ENCODE data around the gene TMC5. TPM values are rescaled to one million over a fixed set of nuclear protein-coding genes. Genes with fewer than 3 reads are reported as not detected.

The TMC5 gene
- total and polyA plus RNA-seq, 2 experiments from 2014 or later = 2.3 to 4.8 TPM

- H4K20me1 ChIP-seq (replicated peaks; ENCODE audit: insufficient read depth) = no peaks in the 10 kb centered on the region; the same call in none of the 2 replicates
- no peaks in the 10 kb centered on the region for H3K4me1 ChIP-seq (ENCODE audit: insufficient read depth)
- peaks cover 27% of the 10 kb centered on the region for H3K36me3 ChIP-seq (ENCODE audit: insufficient read depth)
- TF ChIP-seq NANOG (IDR thresholded peaks at IDR 0.05; ENCODE audit: borderline replicate concordance) = no peak
- TF ChIP-seq, protein P1, sequence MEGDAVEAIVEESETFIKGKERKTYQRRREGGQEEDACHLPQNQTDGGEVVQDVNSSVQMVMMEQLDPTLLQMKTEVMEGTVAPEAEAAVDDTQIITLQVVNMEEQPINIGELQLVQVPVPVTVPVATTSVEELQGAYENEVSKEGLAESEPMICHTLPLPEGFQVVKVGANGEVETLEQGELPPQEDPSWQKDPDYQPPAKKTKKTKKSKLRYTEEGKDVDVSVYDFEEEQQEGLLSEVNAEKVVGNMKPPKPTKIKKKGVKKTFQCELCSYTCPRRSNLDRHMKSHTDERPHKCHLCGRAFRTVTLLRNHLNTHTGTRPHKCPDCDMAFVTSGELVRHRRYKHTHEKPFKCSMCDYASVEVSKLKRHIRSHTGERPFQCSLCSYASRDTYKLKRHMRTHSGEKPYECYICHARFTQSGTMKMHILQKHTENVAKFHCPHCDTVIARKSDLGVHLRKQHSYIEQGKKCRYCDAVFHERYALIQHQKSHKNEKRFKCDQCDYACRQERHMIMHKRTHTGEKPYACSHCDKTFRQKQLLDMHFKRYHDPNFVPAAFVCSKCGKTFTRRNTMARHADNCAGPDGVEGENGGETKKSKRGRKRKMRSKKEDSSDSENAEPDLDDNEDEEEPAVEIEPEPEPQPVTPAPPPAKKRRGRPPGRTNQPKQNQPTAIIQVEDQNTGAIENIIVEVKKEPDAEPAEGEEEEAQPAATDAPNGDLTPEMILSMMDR (conservative IDR thresholded peaks at IDR 0.05; ENCODE audit: low read depth in 2 of 2) = peak; percentile 82 to 94
- H3K27ac ChIP-seq (ENCODE audit: low read depth) = no peak overlapping the region
- no peak overlapping the region for H3K27ac Mint-ChIP-seq
- no peak overlapping the region for H3K4me3 Mint-ChIP-seq
- H3K36me3 Mint-ChIP-seq (ENCODE audit: low read depth) = peaks cover 71% of the 10 kb centered on the region
- H3K79me2 ChIP-seq (replicated peaks; ENCODE audit: insufficient read depth) = no peaks in the 10 kb centered on the region
- H3F3A ChIP-seq (replicated peaks; ENCODE audit: low read depth) = no peaks in the 10 kb centered on the region
- no peak overlapping the region for H3K4me2 ChIP-seq
- no peaks in the 10 kb centered on the region for H3K27me3 Mint-ChIP-seq (ENCODE audit: insufficient read depth, low read depth, poor library complexity)
- no peaks in the 10 kb centered on the region for H3K27me3 ChIP-seq (ENCODE audit: insufficient read depth)
- H2AFZ ChIP-seq = no peak overlapping the region
- no peak overlapping the region for H3K4me3 ChIP-seq
- H3K9me2 ChIP-seq (ENCODE audit: insufficient read depth) = no peaks in the 10 kb centered on the region
- peak; percentile 90 for DNase-seq (ENCODE audit: low spot score)
- H3K4me1 Mint-ChIP-seq = no peaks in the 10 kb centered on the region
- H3K9me3 Mint-ChIP-seq = no peaks in the 10 kb centered on the region
- peak; percentile 85 for ATAC-seq
Observed at GRCh38 chr16:19502395-19503131, 84.9 kb downstream of the TMC5 start.

- no peaks in the 10 kb centered on the region for H3K27me3 Mint-ChIP-seq (ENCODE audit: insufficient read depth, low read depth, poor library complexity)
- H3K9me2 ChIP-seq (ENCODE audit: insufficient read depth) = no peaks in the 10 kb centered on the region
- no peaks in the 10 kb centered on the region for H3K4me1 Mint-ChIP-seq
- peaks cover 78% of the 10 kb centered on the region for H3K36me3 Mint-ChIP-seq (ENCODE audit: low read depth)
- H3F3A ChIP-seq (replicated peaks; ENCODE audit: low read depth) = no peaks in the 10 kb centered on the region
- no peaks in the 10 kb centered on the region; the same call in none of the 2 replicates for H4K20me1 ChIP-seq (replicated peaks; ENCODE audit: insufficient read depth)
- no peak overlapping the region for H3K4me3 Mint-ChIP-seq
- no peaks in the 10 kb centered on the region for H3K9me3 Mint-ChIP-seq
- H3K4me1 ChIP-seq (ENCODE audit: insufficient read depth) = no peaks in the 10 kb centered on the region
- no peaks in the 10 kb centered on the region for H3K79me2 ChIP-seq (replicated peaks; ENCODE audit: insufficient read depth)
- ATAC-seq (no peak), DNase-seq (ENCODE audit: low spot score) (no peak)
- no peak overlapping the region for H3K4me3 ChIP-seq
- H3K27me3 ChIP-seq (ENCODE audit: insufficient read depth) = no peaks in the 10 kb centered on the region
- no peak overlapping the region for H3K4me2 ChIP-seq
- no peak overlapping the region for H3K27ac Mint-ChIP-seq
- no peak overlapping the region for H2AFZ ChIP-seq
- H3K36me3 ChIP-seq (ENCODE audit: insufficient read depth) = peaks cover 28% of the 10 kb centered on the region
- no peak overlapping the region for H3K27ac ChIP-seq (ENCODE audit: low read depth)
- TF ChIP-seq JUNB (IDR thresholded peaks at IDR 0.05; ENCODE audit: unreplicated experiment) (no peak), EZH2phosphoT487 (IDR thresholded peaks at IDR 0.05; ENCODE audit: unreplicated experiment) (no peak), NANOG (IDR thresholded peaks at IDR 0.05; ENCODE audit: borderline replicate concordance) (no peak), STAT1 (IDR thresholded peaks at IDR 0.05; ENCODE audit: unreplicated experiment) (no peak), EZH2 (IDR thresholded peaks at IDR 0.05; ENCODE audit: low read depth, unreplicated experiment) (no peak)
- TF ChIP-seq, protein P2, sequence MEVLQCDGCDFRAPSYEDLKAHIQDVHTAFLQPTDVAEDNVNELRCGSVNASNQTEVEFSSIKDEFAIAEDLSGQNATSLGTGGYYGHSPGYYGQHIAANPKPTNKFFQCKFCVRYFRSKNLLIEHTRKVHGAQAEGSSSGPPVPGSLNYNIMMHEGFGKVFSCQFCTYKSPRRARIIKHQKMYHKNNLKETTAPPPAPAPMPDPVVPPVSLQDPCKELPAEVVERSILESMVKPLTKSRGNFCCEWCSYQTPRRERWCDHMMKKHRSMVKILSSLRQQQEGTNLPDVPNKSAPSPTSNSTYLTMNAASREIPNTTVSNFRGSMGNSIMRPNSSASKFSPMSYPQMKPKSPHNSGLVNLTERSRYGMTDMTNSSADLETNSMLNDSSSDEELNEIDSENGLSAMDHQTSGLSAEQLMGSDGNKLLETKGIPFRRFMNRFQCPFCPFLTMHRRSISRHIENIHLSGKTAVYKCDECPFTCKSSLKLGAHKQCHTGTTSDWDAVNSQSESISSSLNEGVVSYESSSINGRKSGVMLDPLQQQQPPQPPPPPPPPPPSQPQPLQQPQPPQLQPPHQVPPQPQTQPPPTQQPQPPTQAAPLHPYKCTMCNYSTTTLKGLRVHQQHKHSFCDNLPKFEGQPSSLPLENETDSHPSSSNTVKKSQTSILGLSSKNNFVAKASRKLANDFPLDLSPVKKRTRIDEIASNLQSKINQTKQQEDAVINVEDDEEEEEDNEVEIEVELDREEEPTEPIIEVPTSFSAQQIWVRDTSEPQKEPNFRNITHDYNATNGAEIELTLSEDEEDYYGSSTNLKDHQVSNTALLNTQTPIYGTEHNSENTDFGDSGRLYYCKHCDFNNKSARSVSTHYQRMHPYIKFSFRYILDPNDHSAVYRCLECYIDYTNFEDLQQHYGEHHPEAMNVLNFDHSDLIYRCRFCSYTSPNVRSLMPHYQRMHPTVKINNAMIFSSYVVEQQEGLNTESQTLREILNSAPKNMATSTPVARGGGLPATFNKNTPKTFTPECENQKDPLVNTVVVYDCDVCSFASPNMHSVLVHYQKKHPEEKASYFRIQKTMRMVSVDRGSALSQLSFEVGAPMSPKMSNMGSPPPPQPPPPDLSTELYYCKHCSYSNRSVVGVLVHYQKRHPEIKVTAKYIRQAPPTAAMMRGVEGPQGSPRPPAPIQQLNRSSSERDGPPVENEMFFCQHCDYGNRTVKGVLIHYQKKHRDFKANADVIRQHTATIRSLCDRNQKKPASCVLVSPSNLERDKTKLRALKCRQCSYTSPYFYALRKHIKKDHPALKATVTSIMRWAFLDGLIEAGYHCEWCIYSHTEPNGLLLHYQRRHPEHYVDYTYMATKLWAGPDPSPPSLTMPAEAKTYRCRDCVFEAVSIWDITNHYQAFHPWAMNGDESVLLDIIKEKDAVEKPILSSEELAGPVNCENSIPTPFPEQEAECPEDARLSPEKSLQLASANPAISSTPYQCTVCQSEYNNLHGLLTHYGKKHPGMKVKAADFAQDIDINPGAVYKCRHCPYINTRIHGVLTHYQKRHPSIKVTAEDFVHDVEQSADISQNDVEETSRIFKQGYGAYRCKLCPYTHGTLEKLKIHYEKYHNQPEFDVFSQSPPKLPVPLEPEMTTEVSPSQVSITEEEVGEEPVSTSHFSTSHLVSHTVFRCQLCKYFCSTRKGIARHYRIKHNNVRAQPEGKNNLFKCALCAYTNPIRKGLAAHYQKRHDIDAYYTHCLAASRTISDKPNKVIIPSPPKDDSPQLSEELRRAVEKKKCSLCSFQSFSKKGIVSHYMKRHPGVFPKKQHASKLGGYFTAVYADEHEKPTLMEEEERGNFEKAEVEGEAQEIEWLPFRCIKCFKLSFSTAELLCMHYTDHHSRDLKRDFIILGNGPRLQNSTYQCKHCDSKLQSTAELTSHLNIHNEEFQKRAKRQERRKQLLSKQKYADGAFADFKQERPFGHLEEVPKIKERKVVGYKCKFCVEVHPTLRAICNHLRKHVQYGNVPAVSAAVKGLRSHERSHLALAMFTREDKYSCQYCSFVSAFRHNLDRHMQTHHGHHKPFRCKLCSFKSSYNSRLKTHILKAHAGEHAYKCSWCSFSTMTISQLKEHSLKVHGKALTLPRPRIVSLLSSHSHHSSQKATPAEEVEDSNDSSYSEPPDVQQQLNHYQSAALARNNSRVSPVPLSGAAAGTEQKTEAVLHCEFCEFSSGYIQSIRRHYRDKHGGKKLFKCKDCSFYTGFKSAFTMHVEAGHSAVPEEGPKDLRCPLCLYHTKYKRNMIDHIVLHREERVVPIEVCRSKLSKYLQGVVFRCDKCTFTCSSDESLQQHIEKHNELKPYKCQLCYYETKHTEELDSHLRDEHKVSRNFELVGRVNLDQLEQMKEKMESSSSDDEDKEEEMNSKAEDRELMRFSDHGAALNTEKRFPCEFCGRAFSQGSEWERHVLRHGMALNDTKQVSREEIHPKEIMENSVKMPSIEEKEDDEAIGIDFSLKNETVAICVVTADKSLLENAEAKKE (CRISPR knock-in tag; IDR thresholded peaks at IDR 0.05) = no peak
- TF ChIP-seq, protein P3, sequence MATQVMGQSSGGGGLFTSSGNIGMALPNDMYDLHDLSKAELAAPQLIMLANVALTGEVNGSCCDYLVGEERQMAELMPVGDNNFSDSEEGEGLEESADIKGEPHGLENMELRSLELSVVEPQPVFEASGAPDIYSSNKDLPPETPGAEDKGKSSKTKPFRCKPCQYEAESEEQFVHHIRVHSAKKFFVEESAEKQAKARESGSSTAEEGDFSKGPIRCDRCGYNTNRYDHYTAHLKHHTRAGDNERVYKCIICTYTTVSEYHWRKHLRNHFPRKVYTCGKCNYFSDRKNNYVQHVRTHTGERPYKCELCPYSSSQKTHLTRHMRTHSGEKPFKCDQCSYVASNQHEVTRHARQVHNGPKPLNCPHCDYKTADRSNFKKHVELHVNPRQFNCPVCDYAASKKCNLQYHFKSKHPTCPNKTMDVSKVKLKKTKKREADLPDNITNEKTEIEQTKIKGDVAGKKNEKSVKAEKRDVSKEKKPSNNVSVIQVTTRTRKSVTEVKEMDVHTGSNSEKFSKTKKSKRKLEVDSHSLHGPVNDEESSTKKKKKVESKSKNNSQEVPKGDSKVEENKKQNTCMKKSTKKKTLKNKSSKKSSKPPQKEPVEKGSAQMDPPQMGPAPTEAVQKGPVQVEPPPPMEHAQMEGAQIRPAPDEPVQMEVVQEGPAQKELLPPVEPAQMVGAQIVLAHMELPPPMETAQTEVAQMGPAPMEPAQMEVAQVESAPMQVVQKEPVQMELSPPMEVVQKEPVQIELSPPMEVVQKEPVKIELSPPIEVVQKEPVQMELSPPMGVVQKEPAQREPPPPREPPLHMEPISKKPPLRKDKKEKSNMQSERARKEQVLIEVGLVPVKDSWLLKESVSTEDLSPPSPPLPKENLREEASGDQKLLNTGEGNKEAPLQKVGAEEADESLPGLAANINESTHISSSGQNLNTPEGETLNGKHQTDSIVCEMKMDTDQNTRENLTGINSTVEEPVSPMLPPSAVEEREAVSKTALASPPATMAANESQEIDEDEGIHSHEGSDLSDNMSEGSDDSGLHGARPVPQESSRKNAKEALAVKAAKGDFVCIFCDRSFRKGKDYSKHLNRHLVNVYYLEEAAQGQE (IDR thresholded peaks at IDR 0.05; ENCODE audit: unreplicated experiment) = no peak
Observed at GRCh38 chr16:19503461-19504075, 85.9 kb downstream of the TMC5 start.
